DMS53 (cell line): ENCODE measurements around the gene ZDHHC22.
A peak's percentile ranks its signal among the peaks of the same experiment; 100 is the strongest.

Source experiments
- DNase-seq: peaks from one replicate; lab custom pipeline; 2025; lab: John Stamatoyannopoulos, UW

Gene ZDHHC22

GRCh38 chr14:77126461-77126990 is 15.1 kb downstream of the ZDHHC22 start:
- no peak for DNase-seq

GRCh38 chr14:77125823-77126325 is 15.7 kb downstream of the ZDHHC22 start:
- DNase-seq, result no peak

GRCh38 chr14:77125281-77125801 is 16.2 kb downstream of the ZDHHC22 start:
- DNase-seq, result peak; percentile 39

- DNase-seq, result peak; percentile 86
These were observed 17.0 kb downstream of the ZDHHC22 start for GRCh38 chr14:77124345-77125280.

- peak; percentile 92 for DNase-seq
These were observed 17.9 kb downstream of the ZDHHC22 start for GRCh38 chr14:77123381-77124325.

- no peak for DNase-seq
These were observed 19.0 kb downstream of the ZDHHC22 start for GRCh38 chr14:77122526-77123125.

- DNase-seq, result no peak
These were observed 20.5 kb downstream of the ZDHHC22 start for GRCh38 chr14:77120771-77121743.

- no peak for DNase-seq
These were observed 21.7 kb downstream of the ZDHHC22 start for GRCh38 chr14:77119851-77120250.

GRCh38 chr14:77116172-77116817 is 25.3 kb downstream of the ZDHHC22 start:
- DNase-seq, result no peak

GRCh38 chr14:77114609-77115008 is 27.0 kb downstream of the ZDHHC22 start:
- DNase-seq, result no peak

GRCh38 chr14:77113644-77114043 is 27.9 kb downstream of the ZDHHC22 start:
- no peak for DNase-seq

GRCh38 chr14:77111021-77111420 is 30.6 kb downstream of the ZDHHC22 start:
- DNase-seq, result no peak

GRCh38 chr14:77110286-77110685 is 31.3 kb downstream of the ZDHHC22 start:
- DNase-seq, result no peak

- DNase-seq, result no peak
These were observed 31.9 kb downstream of the ZDHHC22 start for GRCh38 chr14:77109656-77110055.

- no peak for DNase-seq
These were observed 32.8 kb downstream of the ZDHHC22 start for GRCh38 chr14:77108753-77109152.

- DNase-seq, result no peak
These were observed 34.4 kb downstream of the ZDHHC22 start for GRCh38 chr14:77107228-77107627.

- no peak for DNase-seq
These were observed 34.9 kb downstream of the ZDHHC22 start for GRCh38 chr14:77106666-77107065.

- DNase-seq, result no peak
These were observed 36.2 kb downstream of the ZDHHC22 start for GRCh38 chr14:77105145-77105939.

- DNase-seq, result no peak
These were observed 37.2 kb downstream of the ZDHHC22 start for GRCh38 chr14:77104393-77104792.
